ENCODE results near the gene NTRK2.

NTRK2 gene

DNA sequence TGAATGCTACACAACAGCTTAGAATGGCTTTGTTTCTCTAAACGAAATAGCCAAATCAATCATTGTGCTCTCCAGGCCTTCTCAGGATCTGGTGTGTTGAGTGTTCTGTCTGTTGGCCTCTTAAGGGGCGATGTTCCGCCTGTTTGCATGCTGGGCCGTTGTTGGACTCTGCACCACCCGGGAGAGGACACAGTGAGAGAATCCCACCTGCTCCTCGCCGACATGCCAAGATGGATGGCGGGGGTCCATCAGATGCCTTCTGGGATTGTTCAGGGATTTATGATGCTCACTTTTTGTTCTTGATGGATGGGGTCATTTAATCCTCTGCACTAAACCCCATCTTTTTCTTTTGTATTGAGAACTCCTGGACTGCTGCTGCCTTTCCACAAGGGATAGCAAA lies 159.9 kb downstream of the NTRK2 start:
- TF ChIP-seq, protein P1, sequence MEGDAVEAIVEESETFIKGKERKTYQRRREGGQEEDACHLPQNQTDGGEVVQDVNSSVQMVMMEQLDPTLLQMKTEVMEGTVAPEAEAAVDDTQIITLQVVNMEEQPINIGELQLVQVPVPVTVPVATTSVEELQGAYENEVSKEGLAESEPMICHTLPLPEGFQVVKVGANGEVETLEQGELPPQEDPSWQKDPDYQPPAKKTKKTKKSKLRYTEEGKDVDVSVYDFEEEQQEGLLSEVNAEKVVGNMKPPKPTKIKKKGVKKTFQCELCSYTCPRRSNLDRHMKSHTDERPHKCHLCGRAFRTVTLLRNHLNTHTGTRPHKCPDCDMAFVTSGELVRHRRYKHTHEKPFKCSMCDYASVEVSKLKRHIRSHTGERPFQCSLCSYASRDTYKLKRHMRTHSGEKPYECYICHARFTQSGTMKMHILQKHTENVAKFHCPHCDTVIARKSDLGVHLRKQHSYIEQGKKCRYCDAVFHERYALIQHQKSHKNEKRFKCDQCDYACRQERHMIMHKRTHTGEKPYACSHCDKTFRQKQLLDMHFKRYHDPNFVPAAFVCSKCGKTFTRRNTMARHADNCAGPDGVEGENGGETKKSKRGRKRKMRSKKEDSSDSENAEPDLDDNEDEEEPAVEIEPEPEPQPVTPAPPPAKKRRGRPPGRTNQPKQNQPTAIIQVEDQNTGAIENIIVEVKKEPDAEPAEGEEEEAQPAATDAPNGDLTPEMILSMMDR (IDR thresholded peaks at IDR 0.05; ENCODE audit: borderline replicate concordance, insufficient read depth, low read depth, low read length), result no peak

DNA sequence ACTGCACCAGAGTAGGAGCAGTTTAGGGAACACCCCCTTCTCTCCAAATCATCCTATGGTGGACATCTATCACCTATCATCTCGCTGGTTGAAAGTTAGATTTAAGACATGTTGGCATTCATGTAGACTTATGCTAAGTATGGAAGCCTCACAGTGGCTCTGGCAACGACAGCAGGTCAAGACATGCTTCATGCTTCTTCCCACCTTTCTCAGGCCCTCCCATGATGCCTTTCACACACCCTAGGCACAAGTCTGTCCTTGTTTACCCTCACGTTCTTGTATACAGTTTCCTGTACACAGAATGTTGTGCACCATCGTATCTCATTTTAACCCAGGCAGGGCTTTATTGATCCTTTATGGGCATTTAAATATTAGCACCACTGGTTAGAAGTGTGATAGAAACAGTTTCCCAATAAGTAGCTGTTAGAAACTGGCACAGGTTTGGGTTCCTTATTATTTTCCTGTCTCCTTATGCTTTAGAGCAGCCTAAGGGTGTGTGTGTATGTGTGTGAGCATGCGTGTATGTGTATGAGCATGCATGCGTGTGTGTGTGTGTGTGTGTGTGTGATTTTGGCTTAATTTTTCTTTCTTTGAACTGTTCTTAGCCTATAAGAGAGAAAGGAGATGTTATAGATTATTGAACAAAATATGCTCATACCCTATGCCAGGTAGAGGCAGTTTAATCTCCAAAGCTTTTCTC lies 160.6 kb downstream of the NTRK2 start:
- TF ChIP-seq, protein P1 (IDR thresholded peaks at IDR 0.05; ENCODE audit: borderline replicate concordance, insufficient read depth, low read depth, low read length), result no peak
- no peak overlapping the region for H3K4me3 ChIP-seq (ENCODE audit: low read depth, low read length)

More for the DNA sequence above, 159.9 kb downstream of the NTRK2 start:
- no peak overlapping the region for H3K4me3 ChIP-seq (ENCODE audit: low read depth, low read length)

DNA sequence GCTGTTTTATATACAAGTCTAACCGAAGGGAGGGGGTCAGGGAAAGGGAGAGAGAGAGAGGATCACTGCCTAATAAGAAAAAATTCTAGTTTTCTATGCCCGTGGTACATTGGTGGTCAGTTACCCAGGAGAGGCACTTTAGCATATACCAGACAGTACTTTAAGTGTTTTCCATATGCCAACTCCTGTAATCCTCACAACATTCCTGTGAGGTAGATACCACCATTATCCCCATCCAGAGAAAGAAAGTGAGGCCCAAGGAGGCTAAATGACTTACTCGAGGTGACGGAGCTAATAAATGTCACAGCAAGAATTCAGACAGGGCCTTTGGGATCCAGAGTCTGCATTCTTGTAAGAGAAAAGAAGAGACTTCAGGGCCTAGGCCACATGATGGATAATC lies 161.8 kb downstream of the NTRK2 start:
- TF ChIP-seq, protein P1 (IDR thresholded peaks at IDR 0.05; ENCODE audit: borderline replicate concordance, insufficient read depth, low read depth, low read length), result no peak
- H3K4me3 ChIP-seq (ENCODE audit: low read depth, low read length), result no peak overlapping the region

DNA sequence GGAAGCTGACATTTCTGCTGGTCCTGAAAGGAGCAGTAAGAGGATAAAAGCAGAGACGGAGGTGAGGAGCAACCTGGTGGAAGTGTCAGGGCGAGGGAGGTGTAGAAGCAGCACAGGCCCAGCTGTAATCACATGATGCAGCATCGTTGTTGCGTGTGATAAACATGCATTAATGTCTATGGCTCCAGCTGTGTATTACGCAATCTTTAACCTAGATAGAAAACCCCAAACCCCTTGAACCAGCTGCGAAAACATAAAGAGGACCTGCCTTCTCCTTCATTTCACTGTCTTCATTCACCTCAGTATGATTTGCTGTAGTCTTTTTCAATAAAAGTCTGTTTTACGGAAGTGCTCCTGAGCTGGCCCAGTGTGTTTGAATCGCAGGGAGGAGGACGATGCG lies 162.9 kb downstream of the NTRK2 start:
- no peak overlapping the region for H3K4me3 ChIP-seq (ENCODE audit: low read depth, low read length)
- TF ChIP-seq, protein P1 (IDR thresholded peaks at IDR 0.05; ENCODE audit: borderline replicate concordance, insufficient read depth, low read depth, low read length), result no peak

DNA sequence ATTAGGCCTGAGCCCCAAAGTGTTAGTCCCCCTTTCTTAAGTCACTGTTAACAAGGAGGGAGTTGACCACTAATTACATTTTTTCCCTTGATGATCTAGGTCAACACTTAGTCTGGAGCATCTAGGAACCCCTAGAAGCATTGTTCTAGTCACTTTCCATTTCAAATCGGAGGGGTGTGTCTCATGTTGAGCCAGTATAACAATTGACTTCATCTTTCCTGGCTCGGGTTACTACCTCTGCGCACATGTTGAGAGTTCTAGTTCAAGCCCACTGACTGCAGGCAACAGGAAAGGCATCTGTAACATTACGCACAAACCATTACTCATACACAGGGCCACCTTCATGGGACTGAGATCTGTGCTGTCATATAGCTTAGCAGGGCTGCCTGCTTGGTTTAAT lies 164.9 kb downstream of the NTRK2 start:
- H3K4me3 ChIP-seq (ENCODE audit: low read depth, low read length), result no peak overlapping the region
- TF ChIP-seq, protein P1 (IDR thresholded peaks at IDR 0.05; ENCODE audit: borderline replicate concordance, insufficient read depth, low read depth, low read length), result no peak

DNA sequence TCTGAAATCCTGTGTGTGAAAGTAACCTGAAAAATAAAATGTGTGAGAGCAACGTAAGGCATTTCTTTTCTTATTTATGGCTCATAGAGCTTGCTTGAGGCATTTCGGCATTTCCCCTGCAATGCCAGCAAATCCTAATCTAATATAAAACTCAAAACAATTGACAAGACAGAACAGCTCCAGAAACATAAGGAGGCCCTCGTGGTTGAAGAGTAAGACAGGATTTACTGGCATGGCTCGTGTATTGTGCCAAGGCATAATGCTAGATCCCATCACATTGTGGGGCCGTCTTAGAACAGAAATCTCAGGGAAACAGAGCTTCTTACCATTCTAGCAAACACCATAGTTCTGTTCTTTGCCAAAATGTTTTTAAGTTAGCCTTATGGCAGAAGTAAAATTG lies 166.2 kb downstream of the NTRK2 start:
- no peak overlapping the region for H3K4me3 ChIP-seq (ENCODE audit: low read depth, low read length)
- TF ChIP-seq, protein P1 (IDR thresholded peaks at IDR 0.05; ENCODE audit: borderline replicate concordance, insufficient read depth, low read depth, low read length), result no peak

DNA sequence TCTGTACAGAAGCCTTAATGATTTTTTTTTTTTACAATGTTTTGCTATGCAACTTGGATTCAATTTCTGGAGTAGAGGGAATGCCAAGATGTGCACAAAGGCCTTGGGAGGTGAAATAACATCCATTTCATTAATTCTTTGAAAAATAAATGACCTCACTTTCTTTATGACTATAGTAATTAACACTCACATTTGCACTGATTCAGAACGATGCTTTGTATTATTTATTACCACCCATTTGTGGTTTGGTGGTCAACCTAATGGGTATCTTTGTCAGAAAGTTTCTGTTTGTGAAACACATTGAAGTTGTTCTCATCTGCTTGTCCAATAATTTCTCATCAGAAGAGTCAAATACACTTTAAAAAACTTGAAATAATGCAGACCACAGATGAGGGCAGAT lies 169.3 kb downstream of the NTRK2 start:
- H3K4me3 ChIP-seq (ENCODE audit: low read depth, low read length), result no peak overlapping the region
- TF ChIP-seq, protein P1 (IDR thresholded peaks at IDR 0.05; ENCODE audit: borderline replicate concordance, insufficient read depth, low read depth, low read length), result no peak

Measured in GM12875 (cell line).